GM19351 (cell line): ENCODE results near the gene PRSS8.

Experiments used
- ATAC-seq: cut with Tn5 transposase; IDR thresholded peaks from one replicate; pipeline ENCODE4 v1.9.1; 2021; ENCODE audit warnings: mild to moderate bottlenecking, moderate library complexity; ENCODE audit not compliant: unreplicated experiment

Gene PRSS8

DNA sequence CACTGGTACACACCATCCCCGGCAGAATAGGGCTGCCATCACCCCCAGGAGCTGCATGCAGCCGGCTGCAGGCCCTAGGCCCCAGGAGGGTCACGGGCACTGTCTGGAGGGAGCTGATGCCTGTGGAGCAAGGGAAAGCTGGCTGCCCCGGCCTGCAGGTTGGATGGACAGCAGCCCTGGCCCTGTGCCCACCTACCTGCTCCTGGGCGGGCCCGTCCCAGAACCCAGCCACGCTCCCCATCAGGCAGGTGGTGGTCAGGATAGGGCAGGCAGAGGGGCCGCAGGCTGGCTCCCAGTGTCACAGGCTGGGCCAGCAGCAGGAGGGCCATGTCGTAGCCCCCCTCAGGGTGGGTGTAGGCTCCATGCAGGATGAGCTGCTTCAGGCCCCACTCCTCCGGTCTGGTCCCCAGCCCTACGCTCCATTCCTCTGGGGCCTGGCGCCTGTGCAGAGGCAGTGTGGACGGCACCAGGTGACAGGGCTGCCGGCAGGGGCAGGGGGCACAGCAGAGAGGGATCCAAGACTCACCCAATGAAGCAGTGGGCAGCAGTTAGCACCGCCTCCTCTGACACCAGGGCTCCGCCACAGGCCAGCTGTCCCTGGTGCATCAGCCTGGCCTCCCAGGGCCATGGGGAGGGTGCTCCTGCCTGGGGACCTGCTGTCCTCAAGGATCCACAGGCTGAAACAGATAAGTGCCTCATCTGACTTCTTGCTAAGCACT, 50.8 kb downstream of the PRSS8 start:
- no peak for ATAC-seq

DNA sequence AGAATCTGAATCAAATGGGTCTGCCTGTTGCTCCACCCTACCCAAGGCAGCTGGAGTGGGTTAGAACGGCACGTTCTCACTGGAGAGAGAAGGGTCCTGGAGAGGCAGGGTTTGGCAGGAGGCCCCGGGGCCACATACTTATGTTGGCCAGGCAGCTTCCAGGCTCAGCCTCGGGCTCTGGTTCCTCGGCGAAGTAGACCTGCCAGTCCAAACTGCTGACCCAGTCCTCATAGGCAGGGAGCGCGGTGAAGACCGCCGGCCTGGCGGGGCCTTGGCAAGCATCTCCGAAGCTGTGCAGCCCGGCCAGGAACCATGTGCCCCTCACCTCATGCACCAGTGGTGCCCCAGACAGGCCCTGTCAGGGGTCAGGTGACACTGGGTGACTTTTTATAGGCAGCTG, 51.5 kb downstream of the PRSS8 start:
- no peak for ATAC-seq

DNA sequence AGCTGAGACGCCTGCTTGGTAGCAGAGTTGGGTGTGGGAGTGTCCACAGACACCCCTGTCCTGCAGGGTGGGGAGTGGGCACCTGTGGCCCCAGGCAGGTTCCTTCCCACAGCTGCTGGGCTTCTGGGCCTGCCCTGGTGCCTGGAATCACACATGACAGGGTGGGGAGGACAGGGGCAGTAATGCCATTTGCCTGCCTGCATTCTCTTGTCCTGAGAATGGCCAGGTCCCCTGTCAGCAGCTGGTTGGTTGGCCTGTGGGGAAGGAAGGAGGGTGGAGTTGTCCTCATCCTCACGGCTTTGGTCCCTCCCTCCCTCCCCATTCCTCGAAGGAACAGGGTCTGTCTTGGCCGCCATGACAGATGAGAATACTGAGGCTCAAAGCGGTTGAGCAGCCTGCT, 52.0 kb downstream of the PRSS8 start:
- no peak for ATAC-seq

DNA sequence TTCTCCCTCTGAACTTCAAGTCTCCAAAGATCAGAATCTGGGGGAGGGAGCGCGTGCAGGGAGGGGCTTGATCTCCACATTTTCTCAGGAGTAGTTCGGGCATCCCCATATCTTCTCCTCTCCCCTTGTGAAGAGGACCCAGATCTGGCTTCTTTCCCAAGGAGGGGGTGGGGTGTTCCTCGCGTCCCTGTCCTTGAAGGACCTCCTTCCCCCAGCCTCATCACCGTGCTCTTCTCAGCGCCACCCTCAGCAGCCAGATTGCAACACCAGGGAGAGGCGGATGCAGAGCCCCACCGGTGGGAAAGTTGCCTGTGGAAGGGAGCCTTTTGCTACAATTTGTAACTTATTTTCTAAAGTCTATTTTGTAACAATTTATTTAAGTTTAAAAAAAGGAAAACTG, 52.4 kb downstream of the PRSS8 start:
- no peak for ATAC-seq

DNA sequence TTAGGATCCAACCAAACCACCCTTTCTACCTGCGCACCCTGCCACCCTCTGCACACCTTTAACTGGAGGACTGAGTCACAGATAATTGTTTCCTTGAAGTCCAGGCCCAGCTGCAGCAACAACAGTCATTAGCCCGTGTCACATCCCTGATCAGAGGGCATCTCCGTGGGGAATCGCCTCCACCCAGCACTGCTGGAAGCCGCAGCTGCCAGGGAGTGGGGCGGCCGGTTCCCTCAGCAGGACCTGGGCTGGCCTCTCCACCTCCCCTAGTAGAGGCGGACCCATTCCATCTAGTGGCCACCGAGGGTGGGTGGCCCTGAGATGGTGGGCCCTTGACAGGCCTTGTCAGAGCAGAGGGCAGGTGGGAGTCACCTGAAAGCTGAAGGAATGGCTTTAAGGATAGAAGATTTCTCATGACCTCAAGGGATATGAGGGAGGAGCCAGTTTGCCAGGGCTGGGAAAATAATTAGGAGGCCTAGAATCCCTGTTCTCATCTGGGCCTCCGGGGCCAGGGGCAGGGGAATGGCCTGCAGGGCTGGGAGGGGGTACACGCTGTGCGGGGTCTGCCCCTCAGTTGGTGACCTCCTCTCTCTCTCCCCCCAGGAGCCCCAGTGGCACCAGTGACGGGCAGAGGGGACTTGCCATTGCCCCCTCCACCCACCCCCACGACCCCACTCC, 53.0 kb downstream of the PRSS8 start:
- ATAC-seq, result no peak
